Liver (tissue), 9 donors: ENCODE measurements around the gene PACC1. TPM values are rescaled to one million over a fixed set of nuclear protein-coding genes. Genes with fewer than 3 reads are reported as not detected.

Experiments used
- DNase-seq: peaks from one replicate; pipeline ENCODE4 v3.0.0-alpha.2; 2017; ENCODE audit warnings: low spot score
- H3K27ac ChIP-seq, 2 donors: one replicate each; pipeline ENCODE4 v1.7.0; 2013; ENCODE audit warnings: inconsistent platforms in 2 of 2, low read length in 2 of 2, control low read depth in 1 of 2, low read depth in 1 of 2, mild to moderate bottlenecking in 1 of 2
- H3K27me3 ChIP-seq, 4 donors: one replicate each; pipeline versions ENCODE4 v1.6.1 to v1.7.0; 2013; ENCODE audit warnings: low read length in 3 of 4, inconsistent platforms in 1 of 4, mild to moderate bottlenecking in 1 of 4, moderate library complexity in 1 of 4; ENCODE audit not compliant: control insufficient read depth in 4 of 4, insufficient read depth in 4 of 4
- H3K36me3 ChIP-seq, 4 donors: one replicate each; pipeline versions ENCODE4 v1.6.1 to v1.7.0; 2013; ENCODE audit warnings: low read length in 3 of 4, mild to moderate bottlenecking in 3 of 4, low read depth in 1 of 4, moderate library complexity in 1 of 4; ENCODE audit not compliant: control insufficient read depth in 4 of 4, insufficient read depth in 3 of 4
- H3K4me1 ChIP-seq, 4 donors: one replicate each; pipeline versions ENCODE4 v1.6.1 to v1.7.0; 2013; ENCODE audit warnings: low read length in 3 of 4, mild to moderate bottlenecking in 3 of 4, moderate library complexity in 1 of 4; ENCODE audit not compliant: control insufficient read depth in 4 of 4, insufficient read depth in 4 of 4
- H3K4me3 ChIP-seq, 3 donors: one replicate each; pipeline versions ENCODE4 v1.6.1 to v1.7.0; 2013; ENCODE audit warnings: low read length in 3 of 3, control low read depth in 1 of 3, low read depth in 1 of 3, mild to moderate bottlenecking in 1 of 3
- H3K9ac ChIP-seq, 2 donors: one replicate each; pipeline ENCODE4 v1.7.0; 2013; ENCODE audit warnings: low read length in 2 of 2, mild to moderate bottlenecking in 2 of 2, moderate library complexity in 2 of 2, control low read depth in 1 of 2, low read depth in 1 of 2
- H3K9me3 ChIP-seq, 4 donors: one replicate each; pipeline versions ENCODE4 v1.6.1 to v1.7.0; 2013; ENCODE audit warnings: low read length in 3 of 4; ENCODE audit not compliant: control insufficient read depth in 4 of 4
- EGR1 ChIP-seq, 2 donors: IDR thresholded peaks; 2 replicates each; pipeline ENCODE4 v1.6.1; 2016 to 2018; ENCODE audit warnings: antibody characterized with exemption in 2 of 2, low read depth in 2 of 2
- FOXA1 ChIP-seq: IDR thresholded peaks from 2 replicates; pipeline ENCODE4 v1.6.1; 2016; ENCODE audit warnings: antibody characterized with exemption
- FOXA2 ChIP-seq: IDR thresholded peaks from 2 replicates; pipeline ENCODE4 v1.6.1; 2016; ENCODE audit warnings: antibody characterized with exemption
- GABPA ChIP-seq, 2 donors: IDR thresholded peaks in 1 of 2; conservative IDR thresholded peaks in 1 of 2; 2 replicates each; pipeline ENCODE4 v1.6.1; 2016; ENCODE audit warnings: antibody characterized with exemption in 2 of 2, mild to moderate bottlenecking in 1 of 2, moderate library complexity in 1 of 2
- HNF4A ChIP-seq, 2 donors: conservative IDR thresholded peaks; 2 replicates each; pipeline ENCODE4 v1.6.1; 2016; ENCODE audit warnings: antibody characterized with exemption in 2 of 2, mild to moderate bottlenecking in 2 of 2
- JUND ChIP-seq, 2 donors: IDR thresholded peaks; 2 replicates each; pipeline ENCODE4 v1.6.1; 2016; ENCODE audit warnings: antibody characterized with exemption in 2 of 2
- NR2F2 ChIP-seq: IDR thresholded peaks from 2 replicates; pipeline ENCODE4 v1.6.1; 2016; ENCODE audit warnings: antibody characterized with exemption
- RAD21 ChIP-seq, 2 donors: IDR thresholded peaks; 2 replicates each; pipeline ENCODE4 v1.6.1; 2016; ENCODE audit warnings: antibody characterized with exemption in 2 of 2, mild to moderate bottlenecking in 2 of 2
- SP1 ChIP-seq: IDR thresholded peaks from 2 replicates; pipeline ENCODE4 v1.6.1; 2018; ENCODE audit warnings: antibody characterized with exemption, mild to moderate bottlenecking
- YY1 ChIP-seq: IDR thresholded peaks from 2 replicates; pipeline ENCODE4 v1.6.1; 2016; ENCODE audit warnings: antibody characterized with exemption, mild to moderate bottlenecking
- WGBS: extraction: QIAGEN DNeasy Blood & Tissue Kit; methylation state at CpG from one replicate; pipeline ENCODE4 v1.1.7; 2013; 5-methylcytosine and 5-hydroxymethylcytosine counted together
- polyA plus RNA-seq, 2 donors: library from polyadenylated mRNA; stranded (reverse) in 1 of 2; unstranded in 1 of 2; fragments of 200-250 nt in 1 of 2; fragments of >200 nt in 1 of 2; fragmentation: Nextera tagmentation in 1 of 2; extraction: Ambion mirVana in 1 of 2; gene quantifications; one replicate each; pipeline versions ENCODE4 v1.2.1 to v1.2.3, GENCODE V29; 2013 to 2015
- total RNA-seq, 2 donors: library from RNA; depleted of rRNA; stranded (reverse); fragments of >200 nt; gene quantifications; one replicate each; pipeline ENCODE4 v1.2.3, GENCODE V29; 2014
- TF ChIP-seq, protein P1 (sequence below): IDR thresholded peaks from 2 replicates; pipeline ENCODE4 v1.6.1; 2016; ENCODE audit warnings: antibody characterized with exemption
- TF ChIP-seq, protein P2 (sequence below): fragments of 150-350 bp; IDR thresholded peaks from 2 replicates; pipeline ENCODE4 v1.5.1; 2017; ENCODE audit warnings: improper control_type of control experiment, low read depth, low read length; ENCODE audit not compliant: missing input control
- TF ChIP-seq, protein P3 (sequence below): IDR thresholded peaks from 2 replicates; pipeline ENCODE4 v1.6.1; 2016; ENCODE audit warnings: antibody characterized with exemption
- TF ChIP-seq, protein P4 (sequence below): IDR thresholded peaks from 2 replicates; pipeline ENCODE4 v1.6.1; 2016; ENCODE audit warnings: antibody characterized with exemption, mild to moderate bottlenecking
- donor health status: healthy.
- donor health status: healthy.
- donor health status: healthy.
- donor health status: healthy.
- donor health status: healthy.

The PACC1 gene
- total and polyA plus RNA-seq, 4 donors: 1.4 to 3.4 (median 1.7) TPM

DNA sequence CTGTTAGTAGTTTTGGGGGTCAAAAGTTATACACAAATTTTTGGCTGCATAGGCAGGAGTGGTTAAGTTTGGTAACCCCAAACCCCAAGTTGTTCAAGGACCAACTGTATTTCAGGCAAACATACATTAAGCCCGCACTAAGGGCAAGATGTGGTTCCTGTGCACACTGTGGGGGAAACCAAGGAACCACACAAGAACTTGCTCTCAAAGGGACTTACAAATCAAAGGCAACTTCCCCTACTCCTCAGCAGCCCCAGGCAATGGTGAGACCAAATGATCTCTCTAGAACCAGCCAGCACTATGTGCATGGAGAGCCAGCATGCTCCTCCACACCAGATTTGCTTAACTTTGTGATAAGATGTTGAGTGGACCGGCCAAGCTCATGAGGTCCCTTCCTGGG lies 35.3 kb downstream of the PACC1 start:
- H3K4me3 ChIP-seq: no peak overlapping the region
- no peaks in the 10 kb centered on the region for H3K4me1 ChIP-seq
- peaks cover 3 to 4% (median 3%) of the 10 kb centered on the region in 4 donors for H3K36me3 ChIP-seq
- DNase-seq: no peak
- no peak overlapping the region for H3K9ac ChIP-seq
- TF ChIP-seq, protein P1, sequence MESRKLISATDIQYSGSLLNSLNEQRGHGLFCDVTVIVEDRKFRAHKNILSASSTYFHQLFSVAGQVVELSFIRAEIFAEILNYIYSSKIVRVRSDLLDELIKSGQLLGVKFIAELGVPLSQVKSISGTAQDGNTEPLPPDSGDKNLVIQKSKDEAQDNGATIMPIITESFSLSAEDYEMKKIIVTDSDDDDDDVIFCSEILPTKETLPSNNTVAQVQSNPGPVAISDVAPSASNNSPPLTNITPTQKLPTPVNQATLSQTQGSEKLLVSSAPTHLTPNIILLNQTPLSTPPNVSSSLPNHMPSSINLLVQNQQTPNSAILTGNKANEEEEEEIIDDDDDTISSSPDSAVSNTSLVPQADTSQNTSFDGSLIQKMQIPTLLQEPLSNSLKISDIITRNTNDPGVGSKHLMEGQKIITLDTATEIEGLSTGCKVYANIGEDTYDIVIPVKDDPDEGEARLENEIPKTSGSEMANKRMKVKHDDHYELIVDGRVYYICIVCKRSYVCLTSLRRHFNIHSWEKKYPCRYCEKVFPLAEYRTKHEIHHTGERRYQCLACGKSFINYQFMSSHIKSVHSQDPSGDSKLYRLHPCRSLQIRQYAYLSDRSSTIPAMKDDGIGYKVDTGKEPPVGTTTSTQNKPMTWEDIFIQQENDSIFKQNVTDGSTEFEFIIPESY: no peak
- TF ChIP-seq FOXA2 (no peak), EGR1 (IDR thresholded peaks at IDR 0.05; ENCODE audit: low read depth in 2 of 2) (no peak)
- TF ChIP-seq, protein P2, sequence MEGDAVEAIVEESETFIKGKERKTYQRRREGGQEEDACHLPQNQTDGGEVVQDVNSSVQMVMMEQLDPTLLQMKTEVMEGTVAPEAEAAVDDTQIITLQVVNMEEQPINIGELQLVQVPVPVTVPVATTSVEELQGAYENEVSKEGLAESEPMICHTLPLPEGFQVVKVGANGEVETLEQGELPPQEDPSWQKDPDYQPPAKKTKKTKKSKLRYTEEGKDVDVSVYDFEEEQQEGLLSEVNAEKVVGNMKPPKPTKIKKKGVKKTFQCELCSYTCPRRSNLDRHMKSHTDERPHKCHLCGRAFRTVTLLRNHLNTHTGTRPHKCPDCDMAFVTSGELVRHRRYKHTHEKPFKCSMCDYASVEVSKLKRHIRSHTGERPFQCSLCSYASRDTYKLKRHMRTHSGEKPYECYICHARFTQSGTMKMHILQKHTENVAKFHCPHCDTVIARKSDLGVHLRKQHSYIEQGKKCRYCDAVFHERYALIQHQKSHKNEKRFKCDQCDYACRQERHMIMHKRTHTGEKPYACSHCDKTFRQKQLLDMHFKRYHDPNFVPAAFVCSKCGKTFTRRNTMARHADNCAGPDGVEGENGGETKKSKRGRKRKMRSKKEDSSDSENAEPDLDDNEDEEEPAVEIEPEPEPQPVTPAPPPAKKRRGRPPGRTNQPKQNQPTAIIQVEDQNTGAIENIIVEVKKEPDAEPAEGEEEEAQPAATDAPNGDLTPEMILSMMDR: no peak
- 96% methylated on average over 2 of the region's 2 CpGs for WGBS
- H3K27me3 ChIP-seq: no peaks in the 10 kb centered on the region
- no peaks in the 10 kb centered on the region for H3K9me3 ChIP-seq
- no peak overlapping the region for H3K27ac ChIP-seq

DNA sequence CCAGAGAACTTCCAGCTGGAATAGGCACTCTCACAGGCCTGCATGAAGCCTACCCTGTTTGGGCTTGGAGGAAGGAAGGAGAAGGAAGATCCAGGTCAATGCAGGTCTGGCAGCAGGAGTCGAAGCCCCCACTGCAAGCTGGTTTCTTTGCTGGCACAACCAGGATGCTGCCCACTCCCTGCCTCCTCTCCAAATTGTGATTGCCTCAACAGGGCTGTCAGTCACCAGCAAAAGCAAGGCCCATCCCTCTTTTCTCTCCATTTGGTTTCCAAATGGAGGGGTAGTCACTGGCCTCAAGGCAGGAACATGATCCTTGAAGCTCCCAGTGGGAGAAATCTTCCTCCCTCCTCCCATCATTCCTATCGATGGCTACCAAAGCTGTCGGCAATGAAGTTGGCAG lies 37.0 kb downstream of the PACC1 start:
- no peak for DNase-seq
- Histone ChIP-seq H3K27me3 (no peaks in the 10 kb centered on the region), H3K36me3 (peaks cover 2 to 3% (median 3%) of the 10 kb centered on the region in 4 donors), H3K27ac (no peak overlapping the region), H3K4me1 (no peaks in the 10 kb centered on the region), H3K4me3 (no peak overlapping the region), H3K9me3 (no peaks in the 10 kb centered on the region), H3K9ac (no peak overlapping the region)
- TF ChIP-seq JUND (IDR thresholded peaks at IDR 0.05) (no peak), RAD21 (IDR thresholded peaks at IDR 0.05) (no peak), SP1 (no peak)
- TF ChIP-seq, protein P3, sequence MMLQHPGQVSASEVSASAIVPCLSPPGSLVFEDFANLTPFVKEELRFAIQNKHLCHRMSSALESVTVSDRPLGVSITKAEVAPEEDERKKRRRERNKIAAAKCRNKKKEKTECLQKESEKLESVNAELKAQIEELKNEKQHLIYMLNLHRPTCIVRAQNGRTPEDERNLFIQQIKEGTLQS: no peak
- TF ChIP-seq, protein P4, sequence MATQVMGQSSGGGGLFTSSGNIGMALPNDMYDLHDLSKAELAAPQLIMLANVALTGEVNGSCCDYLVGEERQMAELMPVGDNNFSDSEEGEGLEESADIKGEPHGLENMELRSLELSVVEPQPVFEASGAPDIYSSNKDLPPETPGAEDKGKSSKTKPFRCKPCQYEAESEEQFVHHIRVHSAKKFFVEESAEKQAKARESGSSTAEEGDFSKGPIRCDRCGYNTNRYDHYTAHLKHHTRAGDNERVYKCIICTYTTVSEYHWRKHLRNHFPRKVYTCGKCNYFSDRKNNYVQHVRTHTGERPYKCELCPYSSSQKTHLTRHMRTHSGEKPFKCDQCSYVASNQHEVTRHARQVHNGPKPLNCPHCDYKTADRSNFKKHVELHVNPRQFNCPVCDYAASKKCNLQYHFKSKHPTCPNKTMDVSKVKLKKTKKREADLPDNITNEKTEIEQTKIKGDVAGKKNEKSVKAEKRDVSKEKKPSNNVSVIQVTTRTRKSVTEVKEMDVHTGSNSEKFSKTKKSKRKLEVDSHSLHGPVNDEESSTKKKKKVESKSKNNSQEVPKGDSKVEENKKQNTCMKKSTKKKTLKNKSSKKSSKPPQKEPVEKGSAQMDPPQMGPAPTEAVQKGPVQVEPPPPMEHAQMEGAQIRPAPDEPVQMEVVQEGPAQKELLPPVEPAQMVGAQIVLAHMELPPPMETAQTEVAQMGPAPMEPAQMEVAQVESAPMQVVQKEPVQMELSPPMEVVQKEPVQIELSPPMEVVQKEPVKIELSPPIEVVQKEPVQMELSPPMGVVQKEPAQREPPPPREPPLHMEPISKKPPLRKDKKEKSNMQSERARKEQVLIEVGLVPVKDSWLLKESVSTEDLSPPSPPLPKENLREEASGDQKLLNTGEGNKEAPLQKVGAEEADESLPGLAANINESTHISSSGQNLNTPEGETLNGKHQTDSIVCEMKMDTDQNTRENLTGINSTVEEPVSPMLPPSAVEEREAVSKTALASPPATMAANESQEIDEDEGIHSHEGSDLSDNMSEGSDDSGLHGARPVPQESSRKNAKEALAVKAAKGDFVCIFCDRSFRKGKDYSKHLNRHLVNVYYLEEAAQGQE: no peak
- over 99% methylated on average over 3 of the region's 3 CpGs for WGBS

DNA sequence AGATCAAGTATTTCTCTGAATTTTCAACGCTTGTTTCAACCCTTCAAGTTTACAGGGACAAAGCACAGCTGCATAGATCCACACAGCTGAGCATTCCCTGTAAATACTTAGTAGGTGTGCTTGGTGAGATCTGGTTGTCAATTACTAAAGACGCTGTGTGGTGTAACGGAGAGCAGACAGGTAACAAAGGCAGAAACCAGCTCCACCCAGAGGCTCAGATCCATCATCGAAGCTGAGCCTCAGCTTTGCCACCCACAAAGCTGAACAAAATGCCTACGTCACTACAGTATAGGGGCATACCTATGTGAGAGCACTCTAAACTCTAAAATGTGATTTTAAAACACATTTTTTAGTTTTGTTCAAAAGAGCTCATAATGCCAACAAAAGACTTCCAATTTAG lies 38.7 kb downstream of the PACC1 start:
- no peak overlapping the region for H3K27ac ChIP-seq
- H3K36me3 ChIP-seq: peaks cover 2 to 3% (median 2%) of the 10 kb centered on the region in 4 donors
- no peaks in the 10 kb centered on the region for H3K27me3 ChIP-seq
- WGBS: 77% methylated on average over 5 of the region's 5 CpGs
- no peaks in the 10 kb centered on the region for H3K4me1 ChIP-seq
- no peak overlapping the region for H3K9ac ChIP-seq
- no peak for DNase-seq
- H3K9me3 ChIP-seq: no peaks in the 10 kb centered on the region
- H3K4me3 ChIP-seq: no peak overlapping the region
- TF ChIP-seq, protein P4: no peak
- no peak for TF ChIP-seq GABPA (IDR thresholded peaks at IDR 0.05 in 1 of 2, conservative IDR thresholded peaks at IDR 0.05 in 1 of 2)
- TF ChIP-seq, protein P3: no peak
- no peak for TF ChIP-seq EGR1 (IDR thresholded peaks at IDR 0.05; ENCODE audit: low read depth in 2 of 2)
- no peak for TF ChIP-seq HNF4A (conservative IDR thresholded peaks at IDR 0.05)
- TF ChIP-seq FOXA2: no peak
- no peak for TF ChIP-seq RAD21 (IDR thresholded peaks at IDR 0.05)
- no peak for TF ChIP-seq YY1
- TF ChIP-seq FOXA1: no peak
- no peak for TF ChIP-seq NR2F2
